ENCODE measurements around the gene AGRN.

Gene AGRN

DNA sequence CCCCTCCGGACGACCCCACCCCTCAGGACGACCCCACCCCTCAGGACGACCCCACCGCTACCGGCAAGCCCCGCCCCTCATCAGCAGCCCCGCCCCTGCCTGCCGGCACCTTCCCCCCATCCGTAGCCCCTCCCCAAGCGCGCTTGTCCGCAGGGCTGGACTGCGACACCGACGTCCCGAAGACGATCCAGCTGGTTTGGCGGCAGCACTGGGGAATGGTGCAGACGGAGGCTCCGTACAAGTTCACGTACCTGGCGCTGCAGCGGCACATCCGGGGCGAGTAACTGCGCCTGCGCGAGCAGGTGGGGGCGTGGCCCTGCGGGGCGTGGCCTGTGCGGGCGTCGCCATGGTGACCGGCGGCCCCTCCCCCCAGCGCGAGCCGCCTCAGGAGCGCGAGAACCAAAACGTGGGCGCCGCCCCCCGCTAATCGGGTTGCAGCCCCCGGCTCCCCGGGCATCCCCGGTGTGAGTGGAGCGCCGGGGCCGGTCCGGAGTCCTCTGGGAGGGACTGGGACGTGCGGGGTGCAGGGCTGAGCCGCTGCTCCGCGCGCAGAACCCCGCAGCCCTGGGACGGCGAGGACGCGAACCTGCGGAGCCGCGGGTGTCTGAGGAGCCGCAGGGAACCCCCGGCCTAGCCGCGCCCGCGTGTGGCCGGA, 49.3 kb downstream of the AGRN start:
- H4K12ac ChIP-seq (ENCODE audit: low read depth, low read length), result no peak overlapping the region
- peak overlapping the region; percentile 53 for H2AFZ ChIP-seq (ENCODE audit: insufficient read depth, low read length, poor library complexity)

GRCh38 chr1:1069711-1070676, 50.1 kb downstream of the AGRN start:
- H3K4me2 ChIP-seq (ENCODE audit: low read length), result peak overlapping the region; percentile 64
- peak overlapping the region; percentile 79 for H3K4me3 ChIP-seq (ENCODE audit: low read depth, low read length)
- peak overlapping the region; percentile 48 for H2BK12ac ChIP-seq (ENCODE audit: low read length)
- peak; percentile 94 to 95 for DNase-seq
- H3K27me3 ChIP-seq (ENCODE audit: insufficient read depth, low read length), result no peaks in the 10 kb centered on the region
- H3K27ac ChIP-seq (ENCODE audit: low read depth, low read length), result peak overlapping the region; percentile 60
- peak overlapping the region; percentile 19 for H3K18ac ChIP-seq (ENCODE audit: low read length)
- peak overlapping the region; percentile 38 for H3K14ac ChIP-seq (ENCODE audit: low read length)
- peak overlapping the region; percentile 45 for H2AK5ac ChIP-seq (ENCODE audit: low read length)
- peaks cover 6% of the 10 kb centered on the region for H3K9me3 ChIP-seq (ENCODE audit: insufficient read depth, low read depth, low read length)
- no peak overlapping the region for H3K23ac ChIP-seq (ENCODE audit: low read length)
- peaks cover 2% of the 10 kb centered on the region for H3K79me2 ChIP-seq (ENCODE audit: control insufficient read depth, insufficient read depth, low read length, poor library complexity)
- no peaks in the 10 kb centered on the region for H3K36me3 ChIP-seq (ENCODE audit: control insufficient read depth in 1 of 2, insufficient read depth in 2 of 2, low read length in 2 of 2)
- H4K8ac ChIP-seq (ENCODE audit: low read depth, low read length), result peak overlapping the region; percentile 53
- peak overlapping the region; percentile 53 for H2AFZ ChIP-seq (ENCODE audit: insufficient read depth, low read length, poor library complexity)
- WGBS (ENCODE audit: extremely low coverage, insufficient coverage, insufficient read length), result no CpG with 5 or more reads among the region's 40 CpGs
- peak overlapping the region; percentile 33 for H3K4ac ChIP-seq (ENCODE audit: low read depth, low read length)
- H4K12ac ChIP-seq (ENCODE audit: low read depth, low read length), result no peak overlapping the region
- peak overlapping the region; percentile 69 for H2BK120ac ChIP-seq (ENCODE audit: insufficient read depth, low read length, poor library complexity)
- peaks cover 36 to 47% of the 10 kb centered on the region in 2 experiments for H3K4me1 ChIP-seq (ENCODE audit: control insufficient read depth in 1 of 2, insufficient read depth in 2 of 2, low read length in 2 of 2)
- H3K79me1 ChIP-seq (ENCODE audit: low read length), result peaks cover 25% of the 10 kb centered on the region
- H3K9ac ChIP-seq (ENCODE audit: low read length), result no peak overlapping the region
- peak overlapping the region; percentile 62 for H4K91ac ChIP-seq (ENCODE audit: low read depth, low read length)
- peak overlapping the region; percentile 42 for H2BK5ac ChIP-seq (ENCODE audit: low read depth, low read length, poor library complexity)

More for the DNA sequence above, 49.3 kb downstream of the AGRN start:
- Histone ChIP-seq H2AK5ac (ENCODE audit: low read length) (no peak overlapping the region), H3K18ac (ENCODE audit: low read length) (peak overlapping the region; percentile 19), H3K27ac (ENCODE audit: low read depth, low read length) (peak overlapping the region; percentile 60), H3K79me2 (ENCODE audit: control insufficient read depth, insufficient read depth, low read length, poor library complexity) (peaks cover 2% of the 10 kb centered on the region), H4K8ac (ENCODE audit: low read depth, low read length) (peak overlapping the region; percentile 53), H3K9ac (ENCODE audit: low read length) (no peak overlapping the region), H3K4me3 (ENCODE audit: low read depth, low read length) (peak overlapping the region; percentile 79), H2BK12ac (ENCODE audit: low read length) (no peak overlapping the region), H2BK120ac (ENCODE audit: insufficient read depth, low read length, poor library complexity) (peak overlapping the region; percentile 17), H3K14ac (ENCODE audit: low read length) (peak overlapping the region; percentile 38), H4K91ac (ENCODE audit: low read depth, low read length) (peak overlapping the region; percentile 62), H2BK5ac (ENCODE audit: low read depth, low read length, poor library complexity) (no peak overlapping the region), H3K4me1 (ENCODE audit: control insufficient read depth in 1 of 2, insufficient read depth in 2 of 2, low read length in 2 of 2) (peaks cover 36 to 44% of the 10 kb centered on the region in 2 experiments), H3K36me3 (ENCODE audit: control insufficient read depth in 1 of 2, insufficient read depth in 2 of 2, low read length in 2 of 2) (no peaks in the 10 kb centered on the region), H3K4me2 (ENCODE audit: low read length) (peak overlapping the region; percentile 64), H3K9me3 (ENCODE audit: insufficient read depth, low read depth, low read length) (peaks cover 6% of the 10 kb centered on the region), H3K4ac (ENCODE audit: low read depth, low read length) (no peak overlapping the region), H3K79me1 (ENCODE audit: low read length) (peaks cover 29% of the 10 kb centered on the region), H3K23ac (ENCODE audit: low read length) (no peak overlapping the region), H3K27me3 (ENCODE audit: insufficient read depth, low read length) (no peaks in the 10 kb centered on the region)
- DNase-seq, result peak; percentile 92 to 96
- WGBS (ENCODE audit: extremely low coverage, insufficient coverage, insufficient read length), result no CpG with 5 or more reads among the region's 75 CpGs

GRCh38 chr1:1071486-1072298, 51.8 kb downstream of the AGRN start:
- Histone ChIP-seq H3K79me2 (ENCODE audit: control insufficient read depth, insufficient read depth, low read length, poor library complexity) (peaks cover 2% of the 10 kb centered on the region), H3K4me3 (ENCODE audit: low read depth, low read length) (no peak overlapping the region), H3K4ac (ENCODE audit: low read depth, low read length) (peak overlapping the region; percentile 34), H2AFZ (ENCODE audit: insufficient read depth, low read length, poor library complexity) (no peak overlapping the region), H2BK12ac (ENCODE audit: low read length) (peak overlapping the region; percentile 65), H4K91ac (ENCODE audit: low read depth, low read length) (peak overlapping the region; percentile 48), H3K18ac (ENCODE audit: low read length) (no peak overlapping the region), H2AK5ac (ENCODE audit: low read length) (peak overlapping the region; percentile 35), H4K8ac (ENCODE audit: low read depth, low read length) (no peak overlapping the region), H3K79me1 (ENCODE audit: low read length) (peaks cover 28% of the 10 kb centered on the region), H3K4me1 (ENCODE audit: control insufficient read depth in 1 of 2, insufficient read depth in 2 of 2, low read length in 2 of 2) (peaks cover 36 to 45% of the 10 kb centered on the region in 2 experiments), H3K14ac (ENCODE audit: low read length) (no peak overlapping the region), H3K23ac (ENCODE audit: low read length) (no peak overlapping the region), H3K27me3 (ENCODE audit: insufficient read depth, low read length) (no peaks in the 10 kb centered on the region), H3K4me2 (ENCODE audit: low read length) (no peak overlapping the region), H2BK5ac (ENCODE audit: low read depth, low read length, poor library complexity) (no peak overlapping the region), H3K27ac (ENCODE audit: low read depth, low read length) (no peak overlapping the region), H4K12ac (ENCODE audit: low read depth, low read length) (no peak overlapping the region), H2BK120ac (ENCODE audit: insufficient read depth, low read length, poor library complexity) (no peak overlapping the region), H3K36me3 (ENCODE audit: control insufficient read depth in 1 of 2, insufficient read depth in 2 of 2, low read length in 2 of 2) (no peaks in the 10 kb centered on the region), H3K9ac (ENCODE audit: low read length) (no peak overlapping the region), H3K9me3 (ENCODE audit: insufficient read depth, low read depth, low read length) (peaks cover 4% of the 10 kb centered on the region)
- DNase-seq, result no peak
- no CpG with 5 or more reads among the region's 56 CpGs for WGBS (ENCODE audit: extremely low coverage, insufficient coverage, insufficient read length)

GRCh38 chr1:1072299-1072848, 52.5 kb downstream of the AGRN start:
- no peak overlapping the region for H4K12ac ChIP-seq (ENCODE audit: low read depth, low read length)
- no peak overlapping the region for H3K4me3 ChIP-seq (ENCODE audit: low read depth, low read length)
- no peak overlapping the region for H2AK5ac ChIP-seq (ENCODE audit: low read length)
- WGBS (ENCODE audit: extremely low coverage, insufficient coverage, insufficient read length), result no CpG with 5 or more reads among the region's 21 CpGs
- H3K4ac ChIP-seq (ENCODE audit: low read depth, low read length), result no peak overlapping the region
- no peak for DNase-seq
- peaks cover 2% of the 10 kb centered on the region for H3K9me3 ChIP-seq (ENCODE audit: insufficient read depth, low read depth, low read length)
- peak overlapping the region; percentile 33 for H4K91ac ChIP-seq (ENCODE audit: low read depth, low read length)
- no peak overlapping the region for H3K4me2 ChIP-seq (ENCODE audit: low read length)
- no peak overlapping the region for H2BK12ac ChIP-seq (ENCODE audit: low read length)
- no peak overlapping the region for H2BK120ac ChIP-seq (ENCODE audit: insufficient read depth, low read length, poor library complexity)
- H3K27ac ChIP-seq (ENCODE audit: low read depth, low read length), result no peak overlapping the region
- no peaks in the 10 kb centered on the region for H3K27me3 ChIP-seq (ENCODE audit: insufficient read depth, low read length)
- H2BK5ac ChIP-seq (ENCODE audit: low read depth, low read length, poor library complexity), result no peak overlapping the region
- H3K18ac ChIP-seq (ENCODE audit: low read length), result no peak overlapping the region
- H3K79me1 ChIP-seq (ENCODE audit: low read length), result peaks cover 28% of the 10 kb centered on the region
- H3K36me3 ChIP-seq (ENCODE audit: control insufficient read depth in 1 of 2, insufficient read depth in 2 of 2, low read length in 2 of 2), result no peaks in the 10 kb centered on the region
- no peak overlapping the region for H4K8ac ChIP-seq (ENCODE audit: low read depth, low read length)
- H2AFZ ChIP-seq (ENCODE audit: insufficient read depth, low read length, poor library complexity), result no peak overlapping the region
- H3K9ac ChIP-seq (ENCODE audit: low read length), result no peak overlapping the region
- no peak overlapping the region for H3K14ac ChIP-seq (ENCODE audit: low read length)
- peaks cover 36 to 45% of the 10 kb centered on the region in 2 experiments for H3K4me1 ChIP-seq (ENCODE audit: control insufficient read depth in 1 of 2, insufficient read depth in 2 of 2, low read length in 2 of 2)
- no peak overlapping the region for H3K23ac ChIP-seq (ENCODE audit: low read length)
- peaks cover 2% of the 10 kb centered on the region for H3K79me2 ChIP-seq (ENCODE audit: control insufficient read depth, insufficient read depth, low read length, poor library complexity)

Data from trophoblast cell (in vitro differentiated cells and primary cell).